HG03045 (cell line): ENCODE results near the gene FOXO3B.
"Not testable (repeated sequence)": the region's sequence is repeated elsewhere in the genome, so short reads cannot be mapped to it uniquely, and the experiment has no call there.

Source experiments
- ATAC-seq: cut with Tn5 transposase; IDR thresholded peaks from one replicate; pipeline ENCODE4 v1.9.1; 2021; ENCODE audit warnings: mild to moderate bottlenecking, moderate library complexity; ENCODE audit not compliant: unreplicated experiment

Gene FOXO3B

GRCh38 chr17:18661924-18662624 is 20.0 kb downstream of the FOXO3B start:
- not testable (repeated sequence) for ATAC-seq

- ATAC-seq = not testable (repeated sequence)
These were observed 32.0 kb downstream of the FOXO3B start for GRCh38 chr17:18650094-18650493.

- not testable (repeated sequence) for ATAC-seq
These were observed 37.8 kb downstream of the FOXO3B start, which contains the start of gene TBC1D28 for GRCh38 chr17:18644291-18644690. TSS of gene TBC1D28 (minus strand) at chr17:18644391. CDS start at chr17:18641352, 3,039 bp downstream.

GRCh38 chr17:18643124-18643523 is 39.0 kb downstream of the FOXO3B start:
- not testable (repeated sequence) for ATAC-seq

DNA sequence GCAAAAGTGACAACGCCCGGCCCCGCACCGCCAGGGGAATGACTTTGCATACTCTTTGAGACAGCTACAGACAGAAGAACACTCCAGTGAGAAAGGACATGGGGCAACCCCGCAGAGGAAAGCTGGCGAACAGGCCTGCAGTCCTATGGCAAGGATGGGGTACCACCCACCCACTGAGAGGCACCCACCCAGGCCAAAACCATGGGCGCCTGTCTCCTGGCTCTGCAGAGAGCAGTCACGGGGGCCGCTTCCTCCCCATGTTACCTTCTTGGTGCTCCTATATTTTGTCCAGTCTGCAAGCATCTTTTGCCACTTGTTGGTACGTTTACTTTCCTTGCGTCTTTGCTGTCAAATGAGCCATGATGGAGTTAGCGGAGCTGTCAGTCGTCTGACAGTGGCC is 43.8 kb downstream of the FOXO3B start:
- not testable (repeated sequence) for ATAC-seq

- not testable (repeated sequence) for ATAC-seq
These were observed 45.9 kb downstream of the FOXO3B start for GRCh38 chr17:18636237-18636636.

DNA sequence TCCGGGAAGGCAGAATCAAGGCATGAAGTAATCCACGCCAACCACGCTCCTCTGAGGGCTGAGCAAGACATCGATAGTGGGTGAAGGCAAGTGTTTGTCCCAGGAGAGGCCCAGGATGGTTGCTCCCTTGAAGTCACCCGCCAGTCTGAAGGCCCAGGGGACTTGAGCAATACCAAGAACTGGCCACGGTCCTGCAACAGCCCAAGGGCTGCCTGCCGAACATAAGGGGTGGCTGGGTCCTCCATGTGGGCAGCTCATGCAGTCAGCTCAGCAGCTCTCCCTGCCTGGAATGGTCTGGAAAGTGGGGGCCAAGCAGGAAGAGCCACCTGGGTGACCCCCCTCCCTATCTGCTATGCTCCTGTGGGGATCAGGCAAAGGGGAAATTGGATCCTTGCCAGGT is 46.3 kb downstream of the FOXO3B start:
- ATAC-seq = not testable (repeated sequence)

DNA sequence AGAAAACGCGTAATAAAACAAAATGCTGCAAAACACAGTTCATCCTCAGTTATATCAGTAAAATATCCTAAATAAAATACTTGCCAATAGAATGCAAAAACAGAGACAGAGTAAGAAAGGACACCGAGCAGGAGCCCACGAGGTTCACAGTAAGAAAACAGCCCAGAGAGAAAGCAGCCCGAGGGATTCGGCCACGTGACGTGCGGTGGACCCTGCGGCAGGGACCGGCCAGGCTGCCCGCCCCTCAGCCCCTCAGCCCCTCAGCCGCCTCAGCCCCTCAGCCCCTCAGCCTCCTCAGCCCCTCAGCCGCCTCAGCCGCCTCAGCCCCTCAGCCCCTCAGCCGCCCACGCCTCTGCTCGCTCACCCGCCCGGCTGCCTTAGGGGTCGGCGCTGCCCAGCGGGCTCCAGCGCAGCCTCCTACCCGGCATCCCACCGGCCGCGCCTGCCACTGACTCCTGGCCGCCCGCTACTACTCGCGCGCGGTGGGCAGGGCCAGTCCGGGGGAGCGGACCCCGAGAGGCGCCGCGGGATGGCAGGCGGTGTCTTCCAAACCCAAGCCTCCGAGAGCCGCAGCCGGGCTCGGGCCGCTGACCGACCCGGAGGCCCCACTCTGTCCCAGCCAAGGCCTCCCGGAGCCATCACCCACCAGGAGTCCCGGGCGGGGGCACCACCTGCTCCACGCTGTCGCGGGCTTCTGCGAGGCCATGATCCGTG is 47.4 kb downstream of the FOXO3B start:
- not testable (repeated sequence) for ATAC-seq
